ENCODE results near the gene MBP.

- TF ChIP-seq CTCF (IDR thresholded peaks at IDR 0.05; ENCODE audit: low read depth, low read length) (no peak), MAX (IDR thresholded peaks at IDR 0.05; ENCODE audit: low read depth, low read length) (no peak), POLR2A (IDR thresholded peaks at IDR 0.05; ENCODE audit: extremely low read depth, insufficient read length) (no peak), MYC (IDR thresholded peaks at IDR 0.05; ENCODE audit: low read depth, low read length) (no peak)
Measured at GRCh38 chr18:77121523-77121922, 11.1 kb downstream of the MBP start.
